GM12873 (cell line): ENCODE data around the gene ZNF493.

Experiments
- CTCF ChIP-seq: IDR thresholded peaks from 2 replicates; pipeline ENCODE4 v1.5.1; 2012; ENCODE audit warnings: low read depth, mild to moderate bottlenecking, moderate library complexity, low read length, control low read depth; ENCODE audit not compliant: insufficient read depth; ENCODE audit errors: missing control alignments

ZNF493 gene

DNA sequence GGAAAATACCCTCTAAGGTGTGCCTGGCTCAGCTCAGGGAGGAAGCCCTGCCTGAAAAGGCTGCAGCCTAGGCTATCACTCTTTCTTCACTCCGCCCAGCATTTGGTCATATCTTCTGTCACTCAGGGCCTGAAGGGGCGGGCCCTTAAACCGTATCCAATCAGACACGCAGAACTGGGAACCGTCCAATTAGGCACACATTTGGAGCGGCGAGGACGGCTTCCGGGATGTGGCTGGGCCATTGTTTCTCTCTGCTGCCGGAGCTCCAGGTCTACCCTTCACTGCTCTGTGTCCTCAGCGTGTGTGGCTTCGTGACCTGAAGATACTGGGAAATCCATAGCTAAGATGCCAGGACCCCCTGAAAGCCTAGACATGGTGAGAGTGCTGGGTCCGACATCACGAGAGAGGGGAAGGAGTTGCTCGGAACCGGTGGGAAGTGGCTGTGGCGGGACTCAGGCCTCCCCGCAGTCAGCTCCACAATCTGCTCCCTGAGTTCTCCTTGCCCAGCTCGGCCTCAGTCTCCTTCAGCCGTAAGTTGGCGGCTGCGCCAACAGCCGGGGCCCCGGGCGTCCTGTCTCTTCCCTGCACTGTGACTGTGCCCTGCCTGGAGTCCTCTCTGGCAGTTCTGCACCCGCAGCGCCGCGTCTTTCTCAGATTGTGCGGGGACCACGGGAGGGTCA lies at the start of gene ZNF493:
Gene ZNF493, plus strand, starts transcription at position 241 of the 680 bp plus-strand sequence. Its CDS starts 105 bp downstream, at position 346.
- TF ChIP-seq CTCF = no peak

DNA sequence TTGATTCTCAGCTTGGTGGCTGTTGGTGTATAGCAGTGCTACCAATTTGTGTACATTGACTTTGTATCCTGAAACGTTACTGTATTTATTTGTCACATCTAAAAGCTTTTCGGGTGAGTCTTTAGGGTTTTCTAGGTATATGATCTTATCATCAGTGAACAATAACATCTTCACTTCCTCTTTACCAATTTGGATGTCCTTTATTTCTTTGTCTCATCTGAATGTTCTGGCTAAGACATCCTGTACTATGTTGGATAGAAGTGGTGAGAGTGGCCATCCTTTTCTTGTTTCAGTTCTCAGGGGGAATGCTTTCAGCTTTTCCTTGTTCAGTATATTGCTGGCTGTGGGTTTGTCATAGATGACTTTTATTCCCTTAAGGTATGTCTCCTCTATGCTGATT lies 44.1 kb upstream of the ZNF493 start:
- no peak for TF ChIP-seq CTCF

DNA sequence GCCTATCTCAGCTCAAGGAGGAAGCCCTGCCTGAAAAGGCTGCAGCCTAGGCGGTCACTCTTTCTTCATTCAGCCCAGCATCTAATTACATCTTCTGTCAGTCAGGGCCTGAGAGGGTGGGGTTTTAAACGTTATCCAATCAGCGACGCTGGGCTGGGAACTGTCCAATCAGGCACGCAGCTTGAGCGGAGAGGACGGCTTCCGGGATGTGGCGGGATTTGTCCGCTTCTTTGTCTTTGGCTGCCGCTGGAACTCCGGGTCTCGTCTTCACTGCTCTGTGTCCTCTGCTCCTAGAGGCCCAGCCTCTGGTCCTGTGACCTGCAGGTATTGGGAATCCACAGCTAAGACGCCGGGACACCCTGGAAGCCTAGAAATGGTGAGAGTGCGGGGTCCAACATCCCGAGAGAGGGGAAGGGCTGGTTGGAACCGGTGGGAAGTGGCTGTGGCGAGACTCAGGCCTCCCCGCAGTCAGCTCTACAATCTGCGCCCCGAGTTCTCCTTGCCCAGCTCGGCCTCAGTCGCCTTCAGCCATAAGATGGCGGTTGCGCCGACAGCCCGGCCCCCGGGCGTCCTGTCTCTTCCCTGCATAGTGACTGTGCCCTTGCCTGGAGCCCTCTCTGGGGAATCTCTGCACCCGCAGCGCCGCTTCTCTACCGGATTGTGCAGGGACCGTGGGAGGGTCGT lies 38.0 kb upstream of the ZNF493 start, which contains the start of gene ZNF738:
Gene ZNF738, plus strand, starts transcription at position 233 of the 684 bp plus-strand sequence. Its CDS starts 141 bp downstream, at position 374.
- TF ChIP-seq CTCF = no peak

GRCh38 chr19:21362291-21362690 lies 34.6 kb upstream of the ZNF493 start:
- no peak for TF ChIP-seq CTCF

- TF ChIP-seq CTCF = no peak
Measured at GRCh38 chr19:21383980-21384582, 12.9 kb upstream of the ZNF493 start.

DNA sequence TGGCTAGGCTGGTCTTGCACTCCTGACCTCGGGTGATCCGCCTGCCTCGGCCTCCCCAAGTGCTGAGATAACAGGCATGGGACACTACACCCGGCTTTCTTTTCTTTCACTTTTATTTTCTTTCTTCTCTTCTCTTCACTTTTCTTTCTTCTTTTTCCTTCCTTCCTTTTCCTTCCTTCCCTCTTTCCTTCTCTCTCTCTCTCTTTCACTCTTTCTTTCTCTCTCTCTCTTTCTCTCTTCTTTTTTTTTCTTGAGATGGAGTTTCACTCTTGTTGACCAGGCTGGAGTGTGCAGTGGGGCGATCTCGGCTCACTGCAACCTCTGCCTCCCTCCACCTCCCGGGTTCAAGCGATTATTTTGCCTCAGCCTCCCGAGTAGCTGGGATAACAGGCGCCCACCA lies 812 bp upstream of the ZNF493 start:
- no peak for TF ChIP-seq CTCF

- TF ChIP-seq CTCF = no peak
Measured at GRCh38 chr19:21398851-21399250, 1.9 kb downstream of the ZNF493 start.
